GM12878 (cell line): ENCODE data around the gene NGRN. TPM values are rescaled to one million over a fixed set of nuclear protein-coding genes. Genes with fewer than 3 reads are reported as not detected.

Source experiments
- ATAC-seq: fragments of 200-7000 bp; cut with Tn5 transposase; 3 replicates; pipeline ENCODE4 v1.9.1; 2020; ENCODE audit warnings: mild to moderate bottlenecking, moderate library complexity
- BruUV-seq: library from RNA; stranded (reverse); fragments of 400-500 nt; replicated peaks from 2 replicates; lab custom pipeline; 2021; lab: Mats Ljungman, UMichigan
- CTCF ChIA-PET: fragments of 300-600 bp; sonication (Branson Sonifier 250); formaldehyde crosslinking; extraction: SDS; loops from one replicate; lab custom pipeline; 2021; ENCODE audit warnings: inconsistent platforms; lab: Yijun Ruan, JAX
- POLR2A ChIA-PET: fragments of 350-600 bp; formaldehyde crosslinking; extraction: SDS; loops from one replicate; lab custom pipeline; 2021; ENCODE audit warnings: inconsistent platforms; lab: Charles Lee
- RAD21 ChIA-PET: fragments of 300-600 bp; sonication (Branson Sonifier 250); formaldehyde crosslinking; loops from one replicate; lab custom pipeline; 2023; ENCODE audit warnings: antibody characterized with exemption; ENCODE audit not compliant: unreplicated experiment; lab: Charles Lee
- SMC1A ChIA-PET: fragments of 300-600 bp; sonication (Branson Sonifier 250); formaldehyde crosslinking; loops from one replicate; lab custom pipeline; 2023; ENCODE audit not compliant: unreplicated experiment, uncharacterized antibody; lab: Charles Lee
- DNase-seq: peaks from one replicate; pipeline ENCODE4 v3.0.0-alpha.2; 2011; ENCODE audit warnings: low read depth, low spot score
- FAIRE-seq: peaks from 3 replicates; lab custom pipeline; 2011; peaks lifted over from hg19 to GRCh38; lab: Jason Lieb, UNC
- H2AFZ ChIP-seq: 2 replicates; pipeline ENCODE4 v1.6.0; 2011; ENCODE audit warnings: low read depth, low read length, control low read depth; ENCODE audit not compliant: control insufficient read depth
- H3K27ac ChIP-seq: 2 replicates; pipeline ENCODE4 v1.5.1; 2011; ENCODE audit warnings: control low read depth; ENCODE audit not compliant: control insufficient read depth, insufficient read depth
- H3K27me3 ChIP-seq, 2 experiments: replicated peaks in 1 of 2; 2 replicates each; pipeline versions ENCODE4 v1.6.0 to v1.6.1; 2011; ENCODE audit warnings: low read length in 1 of 2; ENCODE audit not compliant: control insufficient read depth in 2 of 2, insufficient read depth in 2 of 2
- H3K36me3 ChIP-seq, 2 experiments: 2 replicates each; pipeline ENCODE4 v1.5.1; 2011; ENCODE audit warnings: low read length in 1 of 2; ENCODE audit not compliant: control insufficient read depth in 2 of 2, insufficient read depth in 2 of 2
- H3K4me1 ChIP-seq: 2 replicates; pipeline ENCODE4 v1.6.1; 2011; ENCODE audit warnings: mild to moderate bottlenecking, low read length, moderate library complexity, mixed read lengths; ENCODE audit not compliant: control insufficient read depth, insufficient read depth
- H3K4me2 ChIP-seq: 2 replicates; pipeline ENCODE4 v1.6.0; 2011; ENCODE audit warnings: control low read depth; ENCODE audit not compliant: control insufficient read depth, insufficient read depth
- H3K4me3 ChIP-seq: fragments of 200-600 bp; sonication (generic); 2 replicates; pipeline ENCODE4 v1.5.1; 2016
- H3K79me2 ChIP-seq: 2 replicates; pipeline ENCODE4 v1.6.0; 2011; ENCODE audit warnings: low read length; ENCODE audit not compliant: control insufficient read depth, insufficient read depth
- H3K9ac ChIP-seq: 2 replicates; pipeline ENCODE4 v1.8.0; 2011; ENCODE audit warnings: low read length, control low read depth, mixed read lengths; ENCODE audit not compliant: control insufficient read depth, insufficient read depth
- H3K9me3 ChIP-seq: replicated peaks from 3 replicates; pipeline ENCODE4 v1.5.1; 2011; ENCODE audit warnings: mild to moderate bottlenecking, low read length; ENCODE audit not compliant: control insufficient read depth, insufficient read depth
- H4K20me1 ChIP-seq: 2 replicates; pipeline ENCODE4 v1.6.0; 2011; ENCODE audit not compliant: control insufficient read depth, insufficient read depth
- WGBS: methylation state at CpG from one replicate; pipeline ENCODE4 v1.1.6; 2016; ENCODE audit warnings: low lambda C conversion rate; ENCODE audit not compliant: insufficient replicate concordance, insufficient coverage; ENCODE audit errors: missing lambda C conversion rate; 5-methylcytosine and 5-hydroxymethylcytosine counted together
- in situ Hi-C: fragments of 300-500 bp; cut with MboI; formaldehyde crosslinking; loops from 9 replicates; pipeline ENCODE4 v1.14.3; 2018; ENCODE audit warnings: mixed read lengths
- intact Hi-C: fragments of 100-400 bp; cut with micrococcal nuclease; formaldehyde crosslinking; loops from one replicate; pipeline ENCODE4 v1.14.2; 2022; ENCODE audit not compliant: unreplicated experiment
- polyA plus RNA-seq, 11 experiments: library from polyadenylated mRNA; depleted of rRNA in 4 of 11; unstranded in 6 of 11; stranded (reverse) in 5 of 11; fragments of >200 nt; fragmentation: Nextera tagmentation in 4 of 11; fragmentation: Illumina TruSeq in 1 of 11; extraction: Ambion mirVana in 4 of 11; extraction: Trizol in 1 of 11; gene quantifications; 1 replicate in 1 of 11; 2 replicates in 10 of 11; pipeline versions ENCODE4 v1.2.1 to v1.2.3, GENCODE V29; 2011 to 2016; ENCODE audit warnings: inconsistent platforms in 2 of 11, missing spikeins in 2 of 11, low read depth in 1 of 11
- total RNA-seq, 4 experiments: library from RNA; depleted of rRNA in 3 of 4; stranded (reverse); fragments of >200 nt in 3 of 4; fragmentation: Illumina TruSeq in 1 of 4; extraction: Trizol in 1 of 4; gene quantifications; 2 replicates each; pipeline versions ENCODE4 v1.2.1 to v1.2.3, GENCODE V29; 2013 to 2021
- TF ChIP-seq, protein P1 (sequence below): fragments of 450-650 bp; IDR thresholded peaks from 2 replicates; pipeline ENCODE4 v1.6.1; 2017; ENCODE audit warnings: mild to moderate bottlenecking, low read depth, inconsistent platforms; ENCODE audit not compliant: poor library complexity, severe bottlenecking
- TF ChIP-seq, protein P2 (sequence below): fragments of 150-350 bp; IDR thresholded peaks from 2 replicates; pipeline ENCODE4 v1.6.1; 2014; ENCODE audit warnings: mild to moderate bottlenecking, low read depth, low read length

Gene NGRN
- total and polyA plus RNA-seq, 10 of the 15 experiments (the other 5 are each of a cell fraction or from before 2014, with no cell fraction given) = 5.8 to 31.3 (median 23.2) TPM

DNA sequence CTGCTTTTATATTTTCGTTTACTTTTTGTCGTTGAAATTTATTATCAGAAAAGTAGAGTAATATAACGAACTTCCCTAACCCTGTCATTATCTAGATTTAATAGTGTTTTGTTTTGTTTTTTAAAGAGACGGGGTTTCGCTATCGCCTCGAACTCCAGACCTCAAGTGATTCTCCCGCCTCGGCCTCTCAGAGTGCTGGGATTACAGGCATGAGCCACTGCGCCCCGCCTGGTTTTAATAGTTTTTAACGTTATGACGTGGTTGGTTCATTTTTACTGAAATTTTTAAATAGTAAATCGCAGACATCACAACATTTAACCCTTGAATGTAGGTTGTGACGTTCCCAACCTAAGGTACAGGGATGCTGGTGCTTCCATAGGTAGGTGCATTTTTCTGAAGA, 1.0 kb downstream of the NGRN start:
- H3K4me3 ChIP-seq = peak overlapping the region; percentile 82
- intact Hi-C loops = no loop called here
- H4K20me1 ChIP-seq = no peaks in the 10 kb centered on the region
- H3K36me3 ChIP-seq = peaks cover 0 to 2% of the 10 kb centered on the region in 2 experiments; a peak in 2 of 4 replicates
- peak overlapping the region; percentile 77 for H3K4me2 ChIP-seq
- ATAC-seq = no peak
- TF ChIP-seq, protein P1, sequence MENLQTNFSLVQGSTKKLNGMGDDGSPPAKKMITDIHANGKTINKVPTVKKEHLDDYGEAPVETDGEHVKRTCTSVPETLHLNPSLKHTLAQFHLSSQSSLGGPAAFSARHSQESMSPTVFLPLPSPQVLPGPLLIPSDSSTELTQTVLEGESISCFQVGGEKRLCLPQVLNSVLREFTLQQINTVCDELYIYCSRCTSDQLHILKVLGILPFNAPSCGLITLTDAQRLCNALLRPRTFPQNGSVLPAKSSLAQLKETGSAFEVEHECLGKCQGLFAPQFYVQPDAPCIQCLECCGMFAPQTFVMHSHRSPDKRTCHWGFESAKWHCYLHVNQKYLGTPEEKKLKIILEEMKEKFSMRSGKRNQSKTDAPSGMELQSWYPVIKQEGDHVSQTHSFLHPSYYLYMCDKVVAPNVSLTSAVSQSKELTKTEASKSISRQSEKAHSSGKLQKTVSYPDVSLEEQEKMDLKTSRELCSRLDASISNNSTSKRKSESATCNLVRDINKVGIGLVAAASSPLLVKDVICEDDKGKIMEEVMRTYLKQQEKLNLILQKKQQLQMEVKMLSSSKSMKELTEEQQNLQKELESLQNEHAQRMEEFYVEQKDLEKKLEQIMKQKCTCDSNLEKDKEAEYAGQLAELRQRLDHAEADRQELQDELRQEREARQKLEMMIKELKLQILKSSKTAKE = peak; percentile 3
- TF ChIP-seq, protein P2, sequence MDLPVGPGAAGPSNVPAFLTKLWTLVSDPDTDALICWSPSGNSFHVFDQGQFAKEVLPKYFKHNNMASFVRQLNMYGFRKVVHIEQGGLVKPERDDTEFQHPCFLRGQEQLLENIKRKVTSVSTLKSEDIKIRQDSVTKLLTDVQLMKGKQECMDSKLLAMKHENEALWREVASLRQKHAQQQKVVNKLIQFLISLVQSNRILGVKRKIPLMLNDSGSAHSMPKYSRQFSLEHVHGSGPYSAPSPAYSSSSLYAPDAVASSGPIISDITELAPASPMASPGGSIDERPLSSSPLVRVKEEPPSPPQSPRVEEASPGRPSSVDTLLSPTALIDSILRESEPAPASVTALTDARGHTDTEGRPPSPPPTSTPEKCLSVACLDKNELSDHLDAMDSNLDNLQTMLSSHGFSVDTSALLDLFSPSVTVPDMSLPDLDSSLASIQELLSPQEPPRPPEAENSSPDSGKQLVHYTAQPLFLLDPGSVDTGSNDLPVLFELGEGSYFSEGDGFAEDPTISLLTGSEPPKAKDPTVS = no peak
- TF ChIP-seq, all 136 proteins: peak for 1
- H3K9ac ChIP-seq = peak overlapping the region; percentile 82
- H3K4me1 ChIP-seq = peaks cover 13% of the 10 kb centered on the region
- POLR2A ChIA-PET = interaction anchor here (0.6 to 1.2 kb wide), 5 partner anchors 29 to 76 kb away, joined by 3 to 16 read pairs (median 4); partner anchors contain the start of genes CIB1 and GDPGP1
- no peak for FAIRE-seq
- H3K79me2 ChIP-seq = peaks cover 43% of the 10 kb centered on the region
- H3K9me3 ChIP-seq = no peaks in the 10 kb centered on the region
- 2% methylated on average over 15 of the region's 15 CpGs for WGBS
- TSS peak; percentile 72 for BruUV-seq
- in situ Hi-C loops = no loop called here
- H3K27ac ChIP-seq = peak overlapping the region; percentile 87
- no peaks in the 10 kb centered on the region for H3K27me3 ChIP-seq
- RAD21 ChIA-PET = interaction anchor here (0.6 to 4.0 kb wide), 5 partner anchors 20 to 164 kb away, joined by 3 to 47 read pairs (median 4); partner anchors contain the start of genes CIB1, GDPGP1 and IDH2
- no peak overlapping the region; the same call in 1 of the 2 replicates for H2AFZ ChIP-seq
- CTCF ChIA-PET = interaction anchor here (0.9 to 1.0 kb wide), 3 partner anchors 11 to 665 kb away, joined by 3 to 4 read pairs (median 3); no protein-coding TSS in a partner anchor
- SMC1A ChIA-PET = interaction anchor here (1.0 to 2.7 kb wide), 3 partner anchors 31 to 34 kb away, joined by 3 to 24 read pairs (median 3); partner anchors contain the start of genes CIB1 and GDPGP1
- no peak for DNase-seq
